Measurements from ENCODE around the gene COL20A1.

COL20A1 gene

GRCh38 chr20:63293456-63293855 lies 470 bp downstream of the COL20A1 start:
- no peak for TF ChIP-seq JUND (IDR thresholded peaks at IDR 0.05; ENCODE audit: low read depth)
- no peak for DNase-seq (ENCODE audit: low read depth in 1 of 2, low spot score in 1 of 2)
- in situ Hi-C loops (cut with HindIII; ENCODE audit: low pct_unique_long_range_greater_than_20kb, low sequenced_read_pairs), result no loop called here

- DNase-seq (ENCODE audit: low read depth in 1 of 2, low spot score in 1 of 2), result no peak
- in situ Hi-C loops (cut with HindIII; ENCODE audit: low pct_unique_long_range_greater_than_20kb, low sequenced_read_pairs), result no loop called here
- no peak for TF ChIP-seq JUND (IDR thresholded peaks at IDR 0.05; ENCODE audit: low read depth)
Observed at GRCh38 chr20:63293871-63294535, 1.0 kb downstream of the COL20A1 start.

GRCh38 chr20:63294536-63294900 lies 1.5 kb downstream of the COL20A1 start:
- no peak for TF ChIP-seq JUND (IDR thresholded peaks at IDR 0.05; ENCODE audit: low read depth)
- in situ Hi-C loops (cut with HindIII; ENCODE audit: low pct_unique_long_range_greater_than_20kb, low sequenced_read_pairs), result no loop called here
- no peak for DNase-seq (ENCODE audit: low read depth in 1 of 2, low spot score in 1 of 2)

- in situ Hi-C loops (cut with HindIII; ENCODE audit: low pct_unique_long_range_greater_than_20kb, low sequenced_read_pairs), result no loop called here
- no peak for TF ChIP-seq JUND (IDR thresholded peaks at IDR 0.05; ENCODE audit: low read depth)
- no peak for DNase-seq (ENCODE audit: low read depth in 1 of 2, low spot score in 1 of 2)
Observed at GRCh38 chr20:63295018-63295417, 2.0 kb downstream of the COL20A1 start.

GRCh38 chr20:63295422-63295821 lies 2.4 kb downstream of the COL20A1 start:
- DNase-seq (ENCODE audit: low read depth in 1 of 2, low spot score in 1 of 2), result peak in 1 of 2 experiments; percentile 41
- in situ Hi-C loops (cut with HindIII; ENCODE audit: low pct_unique_long_range_greater_than_20kb, low sequenced_read_pairs), result no loop called here
- no peak for TF ChIP-seq JUND (IDR thresholded peaks at IDR 0.05; ENCODE audit: low read depth)

GRCh38 chr20:63295846-63296245 lies 2.9 kb downstream of the COL20A1 start:
- DNase-seq (ENCODE audit: low read depth in 1 of 2, low spot score in 1 of 2), result no peak
- no peak for TF ChIP-seq JUND (IDR thresholded peaks at IDR 0.05; ENCODE audit: low read depth)
- in situ Hi-C loops (cut with HindIII; ENCODE audit: low pct_unique_long_range_greater_than_20kb, low sequenced_read_pairs), result no loop called here

GRCh38 chr20:63296531-63297299 lies 3.7 kb downstream of the COL20A1 start:
- no peak for DNase-seq (ENCODE audit: low read depth in 1 of 2, low spot score in 1 of 2)
- TF ChIP-seq JUND (IDR thresholded peaks at IDR 0.05; ENCODE audit: low read depth), result no peak
- in situ Hi-C loops (cut with HindIII; ENCODE audit: low pct_unique_long_range_greater_than_20kb, low sequenced_read_pairs), result no loop called here

GRCh38 chr20:63297371-63297781 lies 4.4 kb downstream of the COL20A1 start:
- DNase-seq (ENCODE audit: low read depth in 1 of 2, low spot score in 1 of 2), result no peak
- no peak for TF ChIP-seq JUND (IDR thresholded peaks at IDR 0.05; ENCODE audit: low read depth)
- in situ Hi-C loops (cut with HindIII; ENCODE audit: low pct_unique_long_range_greater_than_20kb, low sequenced_read_pairs), result no loop called here

- in situ Hi-C loops (cut with HindIII; ENCODE audit: low pct_unique_long_range_greater_than_20kb, low sequenced_read_pairs), result no loop called here
- TF ChIP-seq JUND (IDR thresholded peaks at IDR 0.05; ENCODE audit: low read depth), result no peak
- no peak for DNase-seq (ENCODE audit: low read depth in 1 of 2, low spot score in 1 of 2)
Observed at GRCh38 chr20:63297796-63298572, 5.0 kb downstream of the COL20A1 start.

GRCh38 chr20:63298731-63299312 lies 5.8 kb downstream of the COL20A1 start:
- TF ChIP-seq JUND (IDR thresholded peaks at IDR 0.05; ENCODE audit: low read depth), result no peak
- no peak for DNase-seq (ENCODE audit: low read depth in 1 of 2, low spot score in 1 of 2)
- in situ Hi-C loops (cut with HindIII; ENCODE audit: low pct_unique_long_range_greater_than_20kb, low sequenced_read_pairs), result no loop called here

GRCh38 chr20:63301671-63302070 lies 8.7 kb downstream of the COL20A1 start:
- DNase-seq (ENCODE audit: low read depth in 1 of 2, low spot score in 1 of 2), result no peak
- no peak for TF ChIP-seq JUND (IDR thresholded peaks at IDR 0.05; ENCODE audit: low read depth)
- in situ Hi-C loops (cut with HindIII; ENCODE audit: low pct_unique_long_range_greater_than_20kb, low sequenced_read_pairs), result no loop called here

GRCh38 chr20:63303095-63303666 lies 10.2 kb downstream of the COL20A1 start:
- TF ChIP-seq JUND (IDR thresholded peaks at IDR 0.05; ENCODE audit: low read depth), result no peak
- in situ Hi-C loops (cut with HindIII; ENCODE audit: low pct_unique_long_range_greater_than_20kb, low sequenced_read_pairs), result no loop called here
- no peak for DNase-seq (ENCODE audit: low read depth in 1 of 2, low spot score in 1 of 2)

Data from T47D (cell line).